Neural crest cell (in vitro differentiated cells): ENCODE results near the gene ABCG1. TPM values are rescaled to one million over a fixed set of nuclear protein-coding genes. Genes with fewer than 3 reads are reported as not detected.

ENCODE experiments used
- DNase-seq: peaks from one replicate; pipeline ENCODE4 v3.0.0; 2021; ENCODE audit warnings: low read depth, mixed read lengths, low spot score
- H3K27ac Mint-ChIP-seq: one replicate; pipeline ENCODE4 v1.8.0; 2021; ENCODE audit warnings: mild to moderate bottlenecking, mixed read lengths; ENCODE audit not compliant: unreplicated experiment
- H3K27me3 Mint-ChIP-seq: 2 replicates; pipeline ENCODE4 v1.8.0; 2021; ENCODE audit warnings: low read depth, mild to moderate bottlenecking, mixed read lengths
- H3K36me3 Mint-ChIP-seq: 2 replicates; pipeline ENCODE4 v1.8.0; 2021; ENCODE audit warnings: low read depth, mild to moderate bottlenecking, mixed read lengths
- H3K4me1 Mint-ChIP-seq: 2 replicates; pipeline ENCODE4 v1.8.0; 2021; ENCODE audit warnings: mixed read lengths
- H3K4me3 Mint-ChIP-seq: one replicate; pipeline ENCODE4 v1.8.0; 2021; ENCODE audit warnings: mild to moderate bottlenecking, mixed read lengths
- H3K9me3 Mint-ChIP-seq: 2 replicates; pipeline ENCODE4 v1.8.0; 2021; ENCODE audit warnings: mixed read lengths
- total RNA-seq: library from RNA; stranded (reverse); gene quantifications from 2 replicates; pipeline ENCODE4 v1.2.1, GENCODE V29; 2021
- TF ChIP-seq, protein P1 (sequence below): fragments of 200-600 bp; sonication (generic); conservative IDR thresholded peaks from 2 replicates; pipeline ENCODE4 v1.5.0; 2021; ENCODE audit warnings: antibody characterized with exemption, mild to moderate bottlenecking

ABCG1 gene
- total RNA-seq, 1 donor from 2014 or later = 3.3 TPM

GRCh38 chr21:42305707-42306147 lies 86.8 kb downstream of the ABCG1 start:
- Mint-ChIP-seq H3K27me3 (peaks cover 4% of the 10 kb centered on the region), H3K27ac (no peak overlapping the region), H3K9me3 (no peaks in the 10 kb centered on the region), H3K4me3 (no peak overlapping the region), H3K36me3 (no peaks in the 10 kb centered on the region), H3K4me1 (peaks cover 6% of the 10 kb centered on the region)
- no peak for DNase-seq
- TF ChIP-seq, protein P1, sequence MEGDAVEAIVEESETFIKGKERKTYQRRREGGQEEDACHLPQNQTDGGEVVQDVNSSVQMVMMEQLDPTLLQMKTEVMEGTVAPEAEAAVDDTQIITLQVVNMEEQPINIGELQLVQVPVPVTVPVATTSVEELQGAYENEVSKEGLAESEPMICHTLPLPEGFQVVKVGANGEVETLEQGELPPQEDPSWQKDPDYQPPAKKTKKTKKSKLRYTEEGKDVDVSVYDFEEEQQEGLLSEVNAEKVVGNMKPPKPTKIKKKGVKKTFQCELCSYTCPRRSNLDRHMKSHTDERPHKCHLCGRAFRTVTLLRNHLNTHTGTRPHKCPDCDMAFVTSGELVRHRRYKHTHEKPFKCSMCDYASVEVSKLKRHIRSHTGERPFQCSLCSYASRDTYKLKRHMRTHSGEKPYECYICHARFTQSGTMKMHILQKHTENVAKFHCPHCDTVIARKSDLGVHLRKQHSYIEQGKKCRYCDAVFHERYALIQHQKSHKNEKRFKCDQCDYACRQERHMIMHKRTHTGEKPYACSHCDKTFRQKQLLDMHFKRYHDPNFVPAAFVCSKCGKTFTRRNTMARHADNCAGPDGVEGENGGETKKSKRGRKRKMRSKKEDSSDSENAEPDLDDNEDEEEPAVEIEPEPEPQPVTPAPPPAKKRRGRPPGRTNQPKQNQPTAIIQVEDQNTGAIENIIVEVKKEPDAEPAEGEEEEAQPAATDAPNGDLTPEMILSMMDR = no peak

DNA sequence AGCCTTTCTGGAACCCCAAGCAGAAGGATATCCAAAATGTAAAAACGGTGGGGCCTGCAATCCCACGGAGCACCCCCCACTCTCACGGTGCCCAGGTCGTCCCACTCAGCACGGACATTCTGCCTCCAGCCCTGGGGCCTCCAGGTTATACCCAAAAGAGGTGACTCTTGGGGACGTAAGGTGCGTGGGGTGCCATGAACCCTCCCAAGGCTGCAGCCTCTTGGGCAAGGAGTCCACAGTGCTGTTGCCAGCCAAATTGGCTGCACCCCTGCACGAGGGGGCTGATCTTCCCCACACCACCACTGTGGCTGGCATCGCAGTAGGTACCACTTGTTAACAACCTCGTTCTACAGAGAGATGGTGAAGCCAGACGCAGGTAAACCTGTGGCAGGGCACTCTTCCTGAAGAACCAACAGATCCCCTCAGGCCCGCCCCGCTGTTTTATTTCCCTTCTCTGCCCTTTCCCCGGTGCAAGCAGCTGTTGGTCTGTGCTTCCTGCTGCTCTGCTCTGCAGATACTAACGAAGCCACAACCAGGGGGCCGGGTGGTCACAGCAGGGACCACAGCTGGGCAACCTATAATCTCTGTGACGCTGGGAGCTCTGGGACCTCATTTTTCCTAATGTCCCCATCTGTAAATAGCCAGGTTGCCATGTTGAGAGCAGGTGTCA lies 87.6 kb downstream of the ABCG1 start:
- H3K27me3 Mint-ChIP-seq = peaks cover 4% of the 10 kb centered on the region
- H3K4me3 Mint-ChIP-seq = no peak overlapping the region
- no peak for DNase-seq
- H3K27ac Mint-ChIP-seq = no peak overlapping the region
- TF ChIP-seq, protein P1 = no peak
- no peaks in the 10 kb centered on the region for H3K9me3 Mint-ChIP-seq
- peaks cover 6% of the 10 kb centered on the region for H3K4me1 Mint-ChIP-seq
- H3K36me3 Mint-ChIP-seq = no peaks in the 10 kb centered on the region

GRCh38 chr21:42307106-42307505 lies 88.2 kb downstream of the ABCG1 start:
- Mint-ChIP-seq H3K9me3 (no peaks in the 10 kb centered on the region), H3K4me3 (no peak overlapping the region), H3K27me3 (peaks cover 4% of the 10 kb centered on the region), H3K4me1 (peaks cover 6% of the 10 kb centered on the region), H3K27ac (peak overlapping the region; percentile 75), H3K36me3 (no peaks in the 10 kb centered on the region)
- TF ChIP-seq, protein P1 = no peak
- DNase-seq = no peak

DNA sequence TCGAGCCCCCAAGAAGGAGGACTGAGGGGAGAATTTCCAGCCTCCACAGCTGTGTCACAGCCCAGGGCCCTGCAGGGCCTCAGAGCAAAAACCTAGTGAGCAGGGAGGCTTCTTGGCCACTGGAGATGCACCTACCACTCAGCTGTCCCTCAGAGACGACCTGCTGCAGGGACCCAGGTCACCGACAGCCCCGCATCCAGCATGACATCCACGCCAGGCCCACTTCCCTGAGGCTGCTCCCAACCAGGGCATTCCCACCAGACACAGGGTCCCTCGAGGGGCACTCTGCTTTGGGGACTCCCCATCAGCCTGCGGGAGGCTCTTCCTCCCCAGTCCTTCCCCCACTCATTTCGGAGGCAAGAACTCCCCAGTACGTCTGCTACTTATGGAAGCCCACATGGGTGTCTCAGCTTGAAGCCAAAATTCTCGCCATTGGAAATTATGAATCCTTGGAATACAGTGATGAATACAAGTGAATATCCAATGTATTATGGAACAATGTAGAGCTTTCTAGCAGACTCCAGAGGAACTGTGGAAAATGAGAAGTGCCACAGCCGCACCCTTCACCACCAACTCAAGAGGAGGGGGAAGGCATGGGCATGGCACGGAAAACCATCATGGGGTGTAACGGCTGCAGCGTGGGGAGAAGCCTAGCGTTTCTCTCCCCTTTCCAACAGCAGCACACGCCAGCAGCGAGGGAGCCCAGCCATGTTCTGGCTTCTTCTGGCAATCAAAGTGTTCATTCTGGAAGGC lies 89.4 kb downstream of the ABCG1 start:
- Mint-ChIP-seq H3K27me3 (peaks cover 4% of the 10 kb centered on the region), H3K4me3 (no peak overlapping the region), H3K9me3 (no peaks in the 10 kb centered on the region), H3K4me1 (peaks cover 6% of the 10 kb centered on the region), H3K27ac (no peak overlapping the region), H3K36me3 (no peaks in the 10 kb centered on the region)
- TF ChIP-seq, protein P1 = no peak
- no peak for DNase-seq

DNA sequence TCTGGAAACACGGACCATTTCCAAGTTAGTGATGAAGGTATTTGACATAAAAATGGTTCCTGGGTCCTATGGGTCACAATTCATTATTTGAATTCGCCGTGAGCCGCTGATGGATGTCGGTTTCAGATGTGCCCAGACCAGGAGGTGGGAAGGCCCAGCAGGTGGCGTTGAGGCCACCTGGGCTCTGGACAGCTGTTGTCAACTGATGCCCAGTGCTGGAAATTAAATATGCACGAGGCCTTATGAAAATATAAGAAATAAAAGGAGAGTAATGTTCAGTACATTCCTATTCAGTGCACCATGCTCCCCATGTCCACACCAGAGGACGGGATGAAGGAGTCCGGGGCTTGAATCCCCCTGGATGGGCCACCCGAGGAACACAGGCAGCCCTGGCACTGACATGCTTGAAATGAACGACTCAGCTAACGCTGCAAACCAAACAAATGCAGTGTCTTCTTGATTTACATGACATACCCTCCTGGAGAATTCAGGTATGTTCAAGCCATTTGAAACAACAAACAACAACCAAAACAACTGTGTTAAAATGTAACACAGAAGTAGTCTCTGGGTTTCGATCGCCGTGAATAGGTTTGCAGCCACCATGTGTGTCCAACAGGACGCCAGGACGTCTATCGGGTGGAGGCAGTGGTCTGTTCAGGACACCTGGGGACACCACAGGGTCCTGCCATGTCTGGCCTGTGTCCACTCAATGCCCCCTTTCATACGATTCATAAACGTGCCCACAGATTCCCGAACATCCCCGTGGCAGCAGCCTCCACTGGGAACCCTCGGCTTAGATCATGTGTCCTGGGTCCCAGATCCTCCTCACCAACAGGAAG lies 90.2 kb downstream of the ABCG1 start:
- Mint-ChIP-seq H3K4me3 (no peak overlapping the region), H3K9me3 (no peaks in the 10 kb centered on the region), H3K4me1 (peaks cover 12% of the 10 kb centered on the region), H3K27me3 (peaks cover 9% of the 10 kb centered on the region), H3K36me3 (no peaks in the 10 kb centered on the region), H3K27ac (no peak overlapping the region)
- no peak for DNase-seq
- TF ChIP-seq, protein P1 = no peak
